GM23338 (cell line): Measurements from ENCODE around the gene SLC43A3. TPM values are rescaled to one million over a fixed set of nuclear protein-coding genes. Genes with fewer than 3 reads are reported as not detected.

ENCODE experiments used
- ATAC-seq: fragments of 200-7000 bp; cut with Tn5 transposase; 3 replicates; pipeline ENCODE4 v1.9.1; 2020
- DNase-seq: peaks from one replicate; pipeline ENCODE4 v3.0.0-alpha.2; 2015; ENCODE audit warnings: low spot score
- H2AFZ ChIP-seq: fragments of 200-600 bp; sonication (generic); 2 replicates; pipeline ENCODE4 v1.8.0; 2016; ENCODE audit warnings: antibody characterized with exemption, mild to moderate bottlenecking, moderate library complexity
- H3F3A ChIP-seq: fragments of 200-600 bp; sonication (generic); replicated peaks from 2 replicates; pipeline ENCODE4 v1.8.0; 2017; ENCODE audit warnings: antibody characterized with exemption, mixed run types, low read depth
- H3K27ac ChIP-seq: fragments of 200-600 bp; sonication (generic); 2 replicates; pipeline ENCODE4 v1.6.1; 2016; ENCODE audit warnings: low read depth
- H3K27me3 ChIP-seq: fragments of 200-600 bp; sonication (generic); 2 replicates; pipeline ENCODE4 v1.8.0; 2016; ENCODE audit warnings: mild to moderate bottlenecking, mixed run types, moderate library complexity; ENCODE audit not compliant: insufficient read depth
- H3K36me3 ChIP-seq: fragments of 200-600 bp; sonication (generic); 2 replicates; pipeline ENCODE4 v1.8.0; 2016; ENCODE audit warnings: mild to moderate bottlenecking; ENCODE audit not compliant: insufficient read depth
- H3K4me1 ChIP-seq: fragments of 200-600 bp; sonication (generic); 2 replicates; pipeline ENCODE4 v1.8.0; 2016; ENCODE audit warnings: mild to moderate bottlenecking, moderate library complexity; ENCODE audit not compliant: insufficient read depth
- H3K4me2 ChIP-seq: fragments of 200-600 bp; sonication (generic); 2 replicates; pipeline ENCODE4 v1.7.1; 2017; ENCODE audit warnings: mixed run types
- H3K4me3 ChIP-seq: fragments of 200-600 bp; sonication (generic); 2 replicates; pipeline ENCODE4 v1.6.1; 2016; ENCODE audit warnings: mixed run types
- H3K79me2 ChIP-seq: fragments of 200-600 bp; sonication (generic); replicated peaks from 2 replicates; pipeline ENCODE4 v1.8.0; 2017; ENCODE audit warnings: mild to moderate bottlenecking; ENCODE audit not compliant: insufficient read depth
- H3K9me2 ChIP-seq: fragments of 200-600 bp; sonication (generic); 2 replicates; pipeline ENCODE4 v1.8.0; 2017; ENCODE audit not compliant: insufficient read depth
- H4K20me1 ChIP-seq: fragments of 200-600 bp; sonication (generic); replicated peaks from 2 replicates; pipeline ENCODE4 v1.8.0; 2017; ENCODE audit warnings: mild to moderate bottlenecking; ENCODE audit not compliant: insufficient read depth
- H3K27ac Mint-ChIP-seq: 2 replicates; pipeline ENCODE4 v1.8.0; 2020; ENCODE audit warnings: inconsistent platforms, mild to moderate bottlenecking, moderate library complexity, mixed read lengths
- H3K27me3 Mint-ChIP-seq: 3 replicates; pipeline ENCODE4 v1.8.0; 2022; ENCODE audit warnings: low read depth, mild to moderate bottlenecking, moderate library complexity, mixed read lengths, inconsistent platforms; ENCODE audit not compliant: insufficient read depth, poor library complexity
- H3K36me3 Mint-ChIP-seq: 3 replicates; pipeline ENCODE4 v1.8.0; 2021; ENCODE audit warnings: low read depth, mild to moderate bottlenecking, inconsistent platforms, moderate library complexity, mixed read lengths
- H3K4me1 Mint-ChIP-seq: 3 replicates; pipeline ENCODE4 v1.8.0; 2020; ENCODE audit warnings: mild to moderate bottlenecking, inconsistent platforms, mixed read lengths
- H3K4me3 Mint-ChIP-seq: 3 replicates; pipeline ENCODE4 v1.8.0; 2021; ENCODE audit warnings: moderate library complexity, mild to moderate bottlenecking, inconsistent platforms, mixed read lengths
- H3K9me3 Mint-ChIP-seq: 3 replicates; pipeline ENCODE4 v1.8.0; 2020; ENCODE audit warnings: moderate library complexity, mild to moderate bottlenecking, inconsistent platforms, mixed read lengths
- CREB1 ChIP-seq: fragments of 250-450 bp; sonication (Bioruptor Pico); IDR thresholded peaks from 2 replicates; pipeline ENCODE4 v1.5.0; 2020; ENCODE audit warnings: low read depth, mild to moderate bottlenecking, moderate library complexity
- JUNB ChIP-seq: IDR thresholded peaks from one replicate; pipeline ENCODE4 v1.6.1; 2016; ENCODE audit warnings: antibody characterized with exemption; ENCODE audit not compliant: unreplicated experiment
- NANOG ChIP-seq: IDR thresholded peaks from 2 replicates; pipeline ENCODE4 v1.6.1; 2016; ENCODE audit warnings: antibody characterized with exemption, borderline replicate concordance
- POLR2AphosphoS5 ChIP-seq: IDR thresholded peaks from 2 replicates; pipeline ENCODE4 v1.6.1; 2016; ENCODE audit warnings: antibody characterized with exemption, low read depth
- STAT1 ChIP-seq: IDR thresholded peaks from one replicate; pipeline ENCODE4 v1.6.1; 2016; ENCODE audit warnings: antibody characterized with exemption; ENCODE audit not compliant: unreplicated experiment
- ZNF114 ChIP-seq: fragments of 250-450 bp; sonication (Bioruptor Pico); IDR thresholded peaks from 2 replicates; pipeline ENCODE4 v1.5.0; 2020; ENCODE audit warnings: mild to moderate bottlenecking, moderate library complexity
- ZNF331 ChIP-seq: fragments of 250-450 bp; sonication (Bioruptor Pico); IDR thresholded peaks from 2 replicates; pipeline ENCODE4 v1.5.0; 2020; ENCODE audit warnings: low read depth, mild to moderate bottlenecking, moderate library complexity
- polyA plus RNA-seq: library from polyadenylated mRNA; unstranded; fragments of >200 nt; fragmentation: Nextera tagmentation; extraction: Ambion mirVana; gene quantifications from 2 replicates; pipeline ENCODE4 v1.2.1, GENCODE V29; 2016
- total RNA-seq: library from RNA; depleted of rRNA; stranded (reverse); fragments of >200 nt; shearing (Covaris generic); gene quantifications from 2 replicates; pipeline ENCODE4 v1.2.3, GENCODE V29; 2014
- TF ChIP-seq, protein P1 (sequence below): IDR thresholded peaks from 2 replicates; pipeline ENCODE4 v1.6.1; 2016; ENCODE audit warnings: antibody characterized with exemption
- TF ChIP-seq, protein P2 (sequence below): fragments of 250-450 bp; sonication (Bioruptor Pico); IDR thresholded peaks from 2 replicates; pipeline ENCODE4 v1.5.0; 2020; ENCODE audit warnings: mild to moderate bottlenecking, moderate library complexity
- TF ChIP-seq, protein P3 (sequence below), 2 experiments: fragments of 200-600 bp in 1 of 2; sonication (generic) in 1 of 2; conservative IDR thresholded peaks; 2 replicates each; pipeline versions ENCODE4 v1.5.1 to v1.6.1; 2016 to 2017; ENCODE audit warnings: antibody characterized with exemption in 2 of 2, low read depth in 2 of 2, mild to moderate bottlenecking in 2 of 2, moderate library complexity in 1 of 2

SLC43A3 gene
- total and polyA plus RNA-seq, 2 experiments from 2014 or later: 14.3 to 24.8 TPM

DNA sequence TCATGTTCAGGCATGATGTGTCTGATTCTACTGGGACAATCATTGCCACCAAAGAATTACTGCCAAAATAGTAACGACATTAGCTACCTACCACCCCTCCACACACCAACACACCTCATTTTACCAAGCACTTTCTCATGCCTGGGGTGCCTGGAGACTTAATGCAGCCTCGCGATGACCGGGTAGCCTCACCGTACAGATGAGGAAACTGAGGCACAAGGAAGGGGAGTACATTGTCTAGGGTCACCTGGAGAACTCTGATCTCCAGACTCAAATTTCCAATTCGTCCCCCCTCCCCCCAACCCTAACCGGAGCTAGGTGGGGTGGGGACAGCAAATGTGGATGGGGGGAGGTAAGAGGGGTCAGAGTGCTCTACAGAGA, 30.7 kb upstream of the SLC43A3 start (continued):
- TF ChIP-seq, protein P1, sequence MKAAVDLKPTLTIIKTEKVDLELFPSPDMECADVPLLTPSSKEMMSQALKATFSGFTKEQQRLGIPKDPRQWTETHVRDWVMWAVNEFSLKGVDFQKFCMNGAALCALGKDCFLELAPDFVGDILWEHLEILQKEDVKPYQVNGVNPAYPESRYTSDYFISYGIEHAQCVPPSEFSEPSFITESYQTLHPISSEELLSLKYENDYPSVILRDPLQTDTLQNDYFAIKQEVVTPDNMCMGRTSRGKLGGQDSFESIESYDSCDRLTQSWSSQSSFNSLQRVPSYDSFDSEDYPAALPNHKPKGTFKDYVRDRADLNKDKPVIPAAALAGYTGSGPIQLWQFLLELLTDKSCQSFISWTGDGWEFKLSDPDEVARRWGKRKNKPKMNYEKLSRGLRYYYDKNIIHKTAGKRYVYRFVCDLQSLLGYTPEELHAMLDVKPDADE: no peak
- TF ChIP-seq, protein P2, sequence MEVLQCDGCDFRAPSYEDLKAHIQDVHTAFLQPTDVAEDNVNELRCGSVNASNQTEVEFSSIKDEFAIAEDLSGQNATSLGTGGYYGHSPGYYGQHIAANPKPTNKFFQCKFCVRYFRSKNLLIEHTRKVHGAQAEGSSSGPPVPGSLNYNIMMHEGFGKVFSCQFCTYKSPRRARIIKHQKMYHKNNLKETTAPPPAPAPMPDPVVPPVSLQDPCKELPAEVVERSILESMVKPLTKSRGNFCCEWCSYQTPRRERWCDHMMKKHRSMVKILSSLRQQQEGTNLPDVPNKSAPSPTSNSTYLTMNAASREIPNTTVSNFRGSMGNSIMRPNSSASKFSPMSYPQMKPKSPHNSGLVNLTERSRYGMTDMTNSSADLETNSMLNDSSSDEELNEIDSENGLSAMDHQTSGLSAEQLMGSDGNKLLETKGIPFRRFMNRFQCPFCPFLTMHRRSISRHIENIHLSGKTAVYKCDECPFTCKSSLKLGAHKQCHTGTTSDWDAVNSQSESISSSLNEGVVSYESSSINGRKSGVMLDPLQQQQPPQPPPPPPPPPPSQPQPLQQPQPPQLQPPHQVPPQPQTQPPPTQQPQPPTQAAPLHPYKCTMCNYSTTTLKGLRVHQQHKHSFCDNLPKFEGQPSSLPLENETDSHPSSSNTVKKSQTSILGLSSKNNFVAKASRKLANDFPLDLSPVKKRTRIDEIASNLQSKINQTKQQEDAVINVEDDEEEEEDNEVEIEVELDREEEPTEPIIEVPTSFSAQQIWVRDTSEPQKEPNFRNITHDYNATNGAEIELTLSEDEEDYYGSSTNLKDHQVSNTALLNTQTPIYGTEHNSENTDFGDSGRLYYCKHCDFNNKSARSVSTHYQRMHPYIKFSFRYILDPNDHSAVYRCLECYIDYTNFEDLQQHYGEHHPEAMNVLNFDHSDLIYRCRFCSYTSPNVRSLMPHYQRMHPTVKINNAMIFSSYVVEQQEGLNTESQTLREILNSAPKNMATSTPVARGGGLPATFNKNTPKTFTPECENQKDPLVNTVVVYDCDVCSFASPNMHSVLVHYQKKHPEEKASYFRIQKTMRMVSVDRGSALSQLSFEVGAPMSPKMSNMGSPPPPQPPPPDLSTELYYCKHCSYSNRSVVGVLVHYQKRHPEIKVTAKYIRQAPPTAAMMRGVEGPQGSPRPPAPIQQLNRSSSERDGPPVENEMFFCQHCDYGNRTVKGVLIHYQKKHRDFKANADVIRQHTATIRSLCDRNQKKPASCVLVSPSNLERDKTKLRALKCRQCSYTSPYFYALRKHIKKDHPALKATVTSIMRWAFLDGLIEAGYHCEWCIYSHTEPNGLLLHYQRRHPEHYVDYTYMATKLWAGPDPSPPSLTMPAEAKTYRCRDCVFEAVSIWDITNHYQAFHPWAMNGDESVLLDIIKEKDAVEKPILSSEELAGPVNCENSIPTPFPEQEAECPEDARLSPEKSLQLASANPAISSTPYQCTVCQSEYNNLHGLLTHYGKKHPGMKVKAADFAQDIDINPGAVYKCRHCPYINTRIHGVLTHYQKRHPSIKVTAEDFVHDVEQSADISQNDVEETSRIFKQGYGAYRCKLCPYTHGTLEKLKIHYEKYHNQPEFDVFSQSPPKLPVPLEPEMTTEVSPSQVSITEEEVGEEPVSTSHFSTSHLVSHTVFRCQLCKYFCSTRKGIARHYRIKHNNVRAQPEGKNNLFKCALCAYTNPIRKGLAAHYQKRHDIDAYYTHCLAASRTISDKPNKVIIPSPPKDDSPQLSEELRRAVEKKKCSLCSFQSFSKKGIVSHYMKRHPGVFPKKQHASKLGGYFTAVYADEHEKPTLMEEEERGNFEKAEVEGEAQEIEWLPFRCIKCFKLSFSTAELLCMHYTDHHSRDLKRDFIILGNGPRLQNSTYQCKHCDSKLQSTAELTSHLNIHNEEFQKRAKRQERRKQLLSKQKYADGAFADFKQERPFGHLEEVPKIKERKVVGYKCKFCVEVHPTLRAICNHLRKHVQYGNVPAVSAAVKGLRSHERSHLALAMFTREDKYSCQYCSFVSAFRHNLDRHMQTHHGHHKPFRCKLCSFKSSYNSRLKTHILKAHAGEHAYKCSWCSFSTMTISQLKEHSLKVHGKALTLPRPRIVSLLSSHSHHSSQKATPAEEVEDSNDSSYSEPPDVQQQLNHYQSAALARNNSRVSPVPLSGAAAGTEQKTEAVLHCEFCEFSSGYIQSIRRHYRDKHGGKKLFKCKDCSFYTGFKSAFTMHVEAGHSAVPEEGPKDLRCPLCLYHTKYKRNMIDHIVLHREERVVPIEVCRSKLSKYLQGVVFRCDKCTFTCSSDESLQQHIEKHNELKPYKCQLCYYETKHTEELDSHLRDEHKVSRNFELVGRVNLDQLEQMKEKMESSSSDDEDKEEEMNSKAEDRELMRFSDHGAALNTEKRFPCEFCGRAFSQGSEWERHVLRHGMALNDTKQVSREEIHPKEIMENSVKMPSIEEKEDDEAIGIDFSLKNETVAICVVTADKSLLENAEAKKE: no peak
- no peak for TF ChIP-seq NANOG
- TF ChIP-seq ZNF114 (CRISPR knock-in tag): no peak
- TF ChIP-seq JUNB: no peak
- no peak for TF ChIP-seq ZNF331 (CRISPR knock-in tag)
- no peak for TF ChIP-seq CREB1

DNA sequence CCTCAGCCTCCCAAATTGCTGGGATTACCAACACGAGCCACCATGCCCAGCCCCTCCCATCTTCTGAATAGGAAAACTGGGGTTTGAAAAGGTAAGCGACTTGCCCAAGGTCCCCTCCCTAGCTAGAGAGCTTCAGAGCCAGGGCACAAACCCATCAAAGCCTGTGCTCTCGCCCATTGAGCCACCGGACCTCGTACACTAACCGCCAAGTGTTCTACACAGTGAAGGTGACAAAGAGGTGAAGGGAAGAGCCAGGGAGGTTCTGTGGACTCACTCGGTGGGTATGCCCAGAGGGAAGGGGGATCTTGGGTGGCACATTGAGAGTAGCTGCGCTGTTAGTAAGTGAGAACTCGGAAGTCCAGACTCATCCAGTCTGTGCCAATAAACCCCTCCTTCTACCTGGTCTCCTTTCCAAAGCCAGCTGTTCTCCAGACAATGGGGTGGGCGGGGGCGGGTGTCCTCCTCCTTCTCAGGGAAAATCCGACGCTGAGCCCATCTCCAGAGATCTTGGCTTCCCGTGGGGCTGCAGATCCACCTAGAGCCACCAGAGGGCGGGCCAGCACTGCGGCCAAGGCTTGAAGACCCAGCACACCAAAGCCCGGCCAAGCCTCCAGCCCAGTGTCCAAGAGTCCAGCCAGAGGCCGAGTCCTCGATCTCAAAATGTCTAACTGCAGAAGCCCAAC, 30.2 kb upstream of the SLC43A3 start:
- H3K27me3 Mint-ChIP-seq: peaks cover 33% of the 10 kb centered on the region
- H3K4me2 ChIP-seq: peak overlapping the region; percentile 100

More for the DNA sequence above, 30.2 kb upstream of the SLC43A3 start:
- peak overlapping the region; percentile 93 for H3K4me3 ChIP-seq
- H3K79me2 ChIP-seq: no peaks in the 10 kb centered on the region
- DNase-seq (peak; percentile 95), ATAC-seq (peak; percentile 39)
- no peaks in the 10 kb centered on the region; the same call in 1 of the 3 replicates for H3K9me3 Mint-ChIP-seq
- H3K27me3 ChIP-seq: peaks cover 41% of the 10 kb centered on the region
- H3K9me2 ChIP-seq: no peaks in the 10 kb centered on the region
- no peaks in the 10 kb centered on the region; the same call in 2 of the 3 replicates for H3K36me3 Mint-ChIP-seq
- H3F3A ChIP-seq: 0 out of 2 replicates have a peak, but pooled peaks cover 6% of the 10 kb centered on the region
- H3K4me1 ChIP-seq: peaks cover 19% of the 10 kb centered on the region
- peak overlapping the region; percentile 97 for H2AFZ ChIP-seq
- H3K4me1 Mint-ChIP-seq: peaks cover 26% of the 10 kb centered on the region
- no peak overlapping the region for H3K27ac ChIP-seq
- H3K36me3 ChIP-seq: no peaks in the 10 kb centered on the region
- peak overlapping the region; percentile 84 for H3K4me3 Mint-ChIP-seq
- H4K20me1 ChIP-seq: no peaks in the 10 kb centered on the region
- no peak for TF ChIP-seq STAT1
- TF ChIP-seq POLR2AphosphoS5: no peak
- TF ChIP-seq, protein P3, sequence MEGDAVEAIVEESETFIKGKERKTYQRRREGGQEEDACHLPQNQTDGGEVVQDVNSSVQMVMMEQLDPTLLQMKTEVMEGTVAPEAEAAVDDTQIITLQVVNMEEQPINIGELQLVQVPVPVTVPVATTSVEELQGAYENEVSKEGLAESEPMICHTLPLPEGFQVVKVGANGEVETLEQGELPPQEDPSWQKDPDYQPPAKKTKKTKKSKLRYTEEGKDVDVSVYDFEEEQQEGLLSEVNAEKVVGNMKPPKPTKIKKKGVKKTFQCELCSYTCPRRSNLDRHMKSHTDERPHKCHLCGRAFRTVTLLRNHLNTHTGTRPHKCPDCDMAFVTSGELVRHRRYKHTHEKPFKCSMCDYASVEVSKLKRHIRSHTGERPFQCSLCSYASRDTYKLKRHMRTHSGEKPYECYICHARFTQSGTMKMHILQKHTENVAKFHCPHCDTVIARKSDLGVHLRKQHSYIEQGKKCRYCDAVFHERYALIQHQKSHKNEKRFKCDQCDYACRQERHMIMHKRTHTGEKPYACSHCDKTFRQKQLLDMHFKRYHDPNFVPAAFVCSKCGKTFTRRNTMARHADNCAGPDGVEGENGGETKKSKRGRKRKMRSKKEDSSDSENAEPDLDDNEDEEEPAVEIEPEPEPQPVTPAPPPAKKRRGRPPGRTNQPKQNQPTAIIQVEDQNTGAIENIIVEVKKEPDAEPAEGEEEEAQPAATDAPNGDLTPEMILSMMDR (conservative IDR thresholded peaks at IDR 0.05; ENCODE audit: low read depth in 2 of 2): peak; percentile 84 to 96
- H3K27ac Mint-ChIP-seq: no peak overlapping the region
